HK-2 (cell line): ENCODE results near the gene RBBP8.

Experiments
- DNase-seq: peaks from one replicate; pipeline ENCODE4 v3.0.0-alpha.2; 2018; ENCODE audit not compliant: unreplicated experiment

Gene RBBP8

GRCh38 chr18:23059541-23060465 is 126.7 kb downstream of the RBBP8 start:
- no peak for DNase-seq

- no peak for DNase-seq
Observed at GRCh38 chr18:23062011-23062410, 128.9 kb downstream of the RBBP8 start.

- DNase-seq, result no peak
Observed at GRCh38 chr18:23063502-23063901, 130.4 kb downstream of the RBBP8 start.

- DNase-seq, result no peak
Observed at GRCh38 chr18:23065234-23065806, 132.2 kb downstream of the RBBP8 start.

- no peak for DNase-seq
Observed at GRCh38 chr18:23066060-23066459, 132.9 kb downstream of the RBBP8 start.

- DNase-seq, result no peak
Observed at GRCh38 chr18:23066504-23067039, 133.4 kb downstream of the RBBP8 start.

GRCh38 chr18:23067236-23067635 is 134.1 kb downstream of the RBBP8 start:
- DNase-seq, result no peak

- no peak for DNase-seq
Observed at GRCh38 chr18:23068011-23068410, 134.9 kb downstream of the RBBP8 start.

GRCh38 chr18:23068570-23069310 is 135.6 kb downstream of the RBBP8 start:
- DNase-seq, result no peak

GRCh38 chr18:23069481-23069880 is 136.4 kb downstream of the RBBP8 start:
- DNase-seq, result no peak

GRCh38 chr18:23069898-23070297 is 136.8 kb downstream of the RBBP8 start:
- no peak for DNase-seq

GRCh38 chr18:23071285-23071684 is 138.2 kb downstream of the RBBP8 start:
- DNase-seq, result peak; percentile 20

GRCh38 chr18:23072079-23072478 is 139.0 kb downstream of the RBBP8 start:
- no peak for DNase-seq

- no peak for DNase-seq
Observed at GRCh38 chr18:23073996-23074606, 141.0 kb downstream of the RBBP8 start.
